AG20443 (cell line): ENCODE data around the gene HSPB2.
"Not testable (repeated sequence)": the region's sequence is repeated elsewhere in the genome, so short reads cannot be mapped to it uniquely, and the experiment has no call there.

Experiments used
- DNase-seq: peaks from one replicate; pipeline ENCODE4 v3.0.0; 2012; ENCODE audit warnings: low spot score, mixed read lengths

HSPB2 gene

GRCh38 chr11:111912535-111912934, at the start of gene HSPB2:
TSS of gene HSPB2 (plus strand) at chr11:111912734. CDS start at chr11:111912830, 96 bp downstream.
- DNase-seq = no peak

GRCh38 chr11:111870113-111870512, 42.4 kb upstream of the HSPB2 start:
- DNase-seq = no peak

- no peak for DNase-seq
Measured at GRCh38 chr11:111870522-111870885, 42.0 kb upstream of the HSPB2 start.

- peak; percentile 91 for DNase-seq
Measured at GRCh38 chr11:111870886-111871692, 41.4 kb upstream of the HSPB2 start, which contains the start of gene ALG9. TSS of gene ALG9 (minus strand) at chr11:111871581. CDS start at chr11:111871482, 99 bp downstream.

GRCh38 chr11:111871693-111872161, 40.8 kb upstream of the HSPB2 start:
- peak; percentile 15 for DNase-seq

GRCh38 chr11:111878385-111878848, 34.1 kb upstream of the HSPB2 start:
- DNase-seq = no peak

- peak; percentile 97 for DNase-seq
Measured at GRCh38 chr11:111878849-111879636, 33.5 kb upstream of the HSPB2 start, which contains the start of the genes CFAP68 and FDXACB1. TSS of gene CFAP68 (plus strand) at chr11:111879541. CDS start at chr11:111879561, 20 bp downstream. TSS of gene FDXACB1 (minus strand) at chr11:111879165. CDS start at chr11:111879132, 33 bp downstream.

- no peak for DNase-seq
Measured at GRCh38 chr11:111879637-111879960, 32.9 kb upstream of the HSPB2 start.

- no peak for DNase-seq
Measured at GRCh38 chr11:111882202-111882601, 30.3 kb upstream of the HSPB2 start.

- DNase-seq = not testable (repeated sequence)
Measured at GRCh38 chr11:111885053-111885452, 27.5 kb upstream of the HSPB2 start.

GRCh38 chr11:111886032-111886431, 26.5 kb upstream of the HSPB2 start:
- DNase-seq = no peak

GRCh38 chr11:111886844-111887243, 25.7 kb upstream of the HSPB2 start:
- no peak for DNase-seq

GRCh38 chr11:111905411-111905810, 7.1 kb upstream of the HSPB2 start:
- no peak for DNase-seq

- peak; percentile 12 for DNase-seq
Measured at GRCh38 chr11:111906680-111907079, 5.9 kb upstream of the HSPB2 start.

GRCh38 chr11:111908639-111909305, 3.8 kb upstream of the HSPB2 start:
- no peak for DNase-seq

GRCh38 chr11:111909378-111909777, 3.2 kb upstream of the HSPB2 start:
- no peak for DNase-seq

- DNase-seq = peak; percentile 28
Measured at GRCh38 chr11:111910676-111911562, 1.6 kb upstream of the HSPB2 start.

GRCh38 chr11:111911563-111912401, 752 bp upstream of the HSPB2 start, which contains the start of gene CRYAB:
TSS of gene CRYAB (minus strand) at chr11:111911770. CDS start at chr11:111911724, 46 bp downstream.
- peak; percentile 90 for DNase-seq

- DNase-seq = peak; percentile 26
Measured at GRCh38 chr11:111913031-111913861, 712 bp downstream of the HSPB2 start.
